HepG2 (cell line): ENCODE results near the gene TMEM178A. TPM values are rescaled to one million over a fixed set of nuclear protein-coding genes. Genes with fewer than 3 reads are reported as not detected.

ENCODE experiments used
- ATAC-seq: fragments of 200-7000 bp; cut with Tn5 transposase; 3 replicates; pipeline ENCODE4 v1.9.1; 2020; ENCODE audit warnings: mild to moderate bottlenecking, moderate library complexity
- BruUV-seq: library from RNA; stranded (reverse); fragments of 400-500 nt; replicated peaks from 2 replicates; lab custom pipeline; 2021; lab: Mats Ljungman, UMichigan
- CTCF ChIA-PET: fragments of 300-600 bp; formaldehyde crosslinking; extraction: SDS; loops from one replicate; lab custom pipeline; 2021; ENCODE audit warnings: low total read pairs, inconsistent platforms, low intra/inter-chr PET ratio; lab: Yijun Ruan, JAX
- POLR2A ChIA-PET: fragments of 350-600 bp; sonication (Branson Sonifier 250); formaldehyde crosslinking; loops from one replicate; lab custom pipeline; 2020; ENCODE audit warnings: antibody characterized with exemption, inconsistent platforms; lab: Yijun Ruan, JAX
- DNase-seq: peaks from one replicate; pipeline ENCODE4 v3.0.0-alpha.2; 2015; ENCODE audit warnings: low spot score
- FAIRE-seq: peaks from 3 replicates; lab custom pipeline; 2011; peaks lifted over from hg19 to GRCh38; lab: Jason Lieb, UNC
- H2AFZ ChIP-seq: one replicate; pipeline ENCODE4 v1.6.1; 2011; ENCODE audit warnings: low read length, inconsistent platforms
- H3K27ac ChIP-seq: fragments of 300-600 bp; 3 replicates; pipeline ENCODE4 v1.8.0; 2011; ENCODE audit warnings: mixed run types, mild to moderate bottlenecking, mixed read lengths, low read length, inconsistent platforms; ENCODE audit not compliant: insufficient read depth; ENCODE audit errors: extremely low read length
- H3K27me3 ChIP-seq, 2 experiments: fragments of 200-600 bp in 1 of 2; 2 replicates in 1 of 2; 3 replicates in 1 of 2; pipeline versions ENCODE4 v1.6.0 to v1.8.0; 2011; ENCODE audit warnings: low read length in 2 of 2, mild to moderate bottlenecking in 2 of 2, moderate library complexity in 2 of 2, inconsistent platforms in 1 of 2; ENCODE audit not compliant: insufficient read depth in 2 of 2, control insufficient read depth in 1 of 2
- H3K36me3 ChIP-seq, 2 experiments: fragments of 200-600 bp in 1 of 2; replicated peaks in 1 of 2; 2 replicates in 1 of 2; 3 replicates in 1 of 2; pipeline versions ENCODE4 v1.5.1 to v1.8.0; 2011; ENCODE audit warnings: low read length in 2 of 2, inconsistent platforms in 1 of 2; ENCODE audit not compliant: insufficient read depth in 2 of 2, control insufficient read depth in 1 of 2
- H3K4me1 ChIP-seq: 2 replicates; pipeline ENCODE4 v1.5.1; 2012; ENCODE audit warnings: low read length, inconsistent platforms; ENCODE audit not compliant: insufficient read depth
- H3K4me2 ChIP-seq: 2 replicates; pipeline ENCODE4 v1.6.0; 2011; ENCODE audit warnings: low read depth, low read length, inconsistent platforms
- H3K4me3 ChIP-seq, 3 experiments: fragments of 200-600 bp in 1 of 3; sonication (generic), shearing (Covaris generic) in 1 of 3; replicated peaks in 1 of 3; 2 replicates each; pipeline ENCODE4 v1.5.1; 2011 to 2016; ENCODE audit warnings: low read length in 3 of 3, inconsistent platforms in 2 of 3, low read depth in 2 of 3, mild to moderate bottlenecking in 2 of 3, control low read depth in 1 of 3, mixed read lengths in 1 of 3; ENCODE audit not compliant: insufficient read depth in 1 of 3
- H3K79me2 ChIP-seq: one replicate; pipeline ENCODE4 v1.6.1; 2011; ENCODE audit warnings: low read length, inconsistent platforms; ENCODE audit not compliant: insufficient read depth
- H3K9ac ChIP-seq: 2 replicates; pipeline ENCODE4 v1.6.0; 2011; ENCODE audit warnings: mild to moderate bottlenecking, low read depth, low read length, inconsistent platforms; ENCODE audit not compliant: insufficient read depth
- H3K9me3 ChIP-seq: 2 replicates; pipeline ENCODE4 v1.5.1; 2012; ENCODE audit warnings: mild to moderate bottlenecking, low read length
- H4K20me1 ChIP-seq: 2 replicates; pipeline ENCODE4 v1.6.0; 2011; ENCODE audit warnings: inconsistent platforms, mild to moderate bottlenecking, low read length, moderate library complexity; ENCODE audit not compliant: insufficient read depth
- ASH2L ChIP-seq: fragments of 300-600, 200-600 bp; sonication (generic); IDR thresholded peaks from 2 replicates; pipeline ENCODE4 v1.7.0; 2017; ENCODE audit warnings: low read depth, mild to moderate bottlenecking, moderate library complexity, mixed read lengths, low read length; ENCODE audit not compliant: insufficient read length
- E2F5 ChIP-seq: sonication (generic); formaldehyde crosslinking; conservative IDR thresholded peaks from 2 replicates; pipeline ENCODE4 v1.4.0; 2020; ENCODE audit warnings: missing genetic modification reagents
- ETS1 ChIP-seq: sonication (generic); formaldehyde crosslinking; IDR thresholded peaks from 2 replicates; pipeline ENCODE4 v1.4.0; 2020; ENCODE audit warnings: missing genetic modification reagents
- FOXP4 ChIP-seq: sonication (generic); formaldehyde crosslinking; IDR thresholded peaks from 2 replicates; pipeline ENCODE4 v1.4.0; 2020; ENCODE audit warnings: missing genetic modification reagents
- KDM3A ChIP-seq: IDR thresholded peaks from 2 replicates; pipeline ENCODE4 v1.6.1; 2018; ENCODE audit warnings: low read depth, missing compliant biosample characterization
- MAFK ChIP-seq, 2 experiments: IDR thresholded peaks in 1 of 2; conservative IDR thresholded peaks in 1 of 2; 2 replicates each; pipeline ENCODE4 v1.6.1; 2011; ENCODE audit warnings: improper control_type of control experiment in 2 of 2, low read length in 2 of 2
- SMAD9 ChIP-seq: sonication (generic); formaldehyde crosslinking; IDR thresholded peaks from 2 replicates; pipeline ENCODE4 v1.5.1; 2020; ENCODE audit warnings: mild to moderate bottlenecking, missing genetic modification reagents
- TRIM24 ChIP-seq: sonication (generic); formaldehyde crosslinking; IDR thresholded peaks from 2 replicates; pipeline ENCODE4 v1.8.0; 2022; ENCODE audit warnings: mild to moderate bottlenecking, missing genetic modification reagents
- U2AF2 ChIP-seq: fragments of 200-400 bp; formaldehyde crosslinking; IDR thresholded peaks from 2 replicates; pipeline ENCODE4 v1.6.1; 2017; ENCODE audit warnings: low read depth, mild to moderate bottlenecking, low read length
- ZNF331 ChIP-seq: sonication (generic); formaldehyde crosslinking; IDR thresholded peaks from 2 replicates; pipeline ENCODE4 v1.4.0; 2020; ENCODE audit warnings: missing genetic modification reagents
- WGBS: methylation state at CpG from one replicate; pipeline ENCODE4 v1.1.6; 2017; ENCODE audit warnings: low lambda C conversion rate; 5-methylcytosine and 5-hydroxymethylcytosine counted together
- in situ Hi-C: cut with HindIII; loops from 2 replicates; pipeline ENCODE4 v1.10.0; 2017; ENCODE audit warnings: low pct_unique_long_range_greater_than_20kb; ENCODE audit not compliant: extremely low pct_ligation_motif_present
- intact Hi-C: fragments of 100-400 bp; cut with micrococcal nuclease; formaldehyde crosslinking; loops from one replicate; pipeline ENCODE4 v1.10.0; 2022; ENCODE audit not compliant: unreplicated experiment
- polyA plus RNA-seq, 8 experiments: library from polyadenylated mRNA; depleted of rRNA in 3 of 8; stranded (reverse) in 7 of 8; unstranded in 1 of 8; fragments of >200 nt; fragmentation: Illumina TruSeq in 4 of 8; extraction: Trizol in 4 of 8; gene quantifications; 2 replicates each; pipeline versions ENCODE4 v1.2.1 to v1.2.3, GENCODE V29; 2011 to 2016; ENCODE audit warnings: low read depth in 4 of 8, missing spikeins in 1 of 8, mixed read lengths in 1 of 8; ENCODE audit not compliant: insufficient read depth in 1 of 8
- total RNA-seq, 5 experiments: library from RNA; depleted of rRNA; stranded (reverse); fragments of >200 nt; fragmentation: Illumina TruSeq; extraction: Trizol; gene quantifications; 2 replicates each; pipeline ENCODE4 v1.2.3, GENCODE V29; 2016; ENCODE audit warnings: low read depth in 1 of 5

TMEM178A gene
- total and polyA plus RNA-seq, 2 of the 13 experiments (the other 11 are each of a cell fraction or from before 2014, with no cell fraction given): 0.38 to 3.3 TPM

GRCh38 chr2:39735648-39736047 is 69.9 kb downstream of the TMEM178A start:
- in situ Hi-C loops (no loop called here), intact Hi-C loops (no loop called here)
- Histone ChIP-seq H2AFZ (no peak overlapping the region), H4K20me1 (no peaks in the 10 kb centered on the region), H3K9me3 (no peaks in the 10 kb centered on the region), H3K4me1 (no peaks in the 10 kb centered on the region), H3K4me2 (no peak overlapping the region), H3K4me3 (no peak overlapping the region), H3K9ac (no peak overlapping the region), H3K79me2 (no peaks in the 10 kb centered on the region), H3K27me3 (no peaks in the 10 kb centered on the region), H3K36me3 (peaks cover 21 to 59% of the 10 kb centered on the region in 2 experiments), H3K27ac (no peak overlapping the region)
- ChIA-PET CTCF (no interaction called here), POLR2A (no interaction called here)
- BruUV-seq: no TSS peak
- ATAC-seq: no peak
- FAIRE-seq: no peak
- TF ChIP-seq FOXP4 (CRISPR knock-in tag): no peak
- no peak for TF ChIP-seq ASH2L
- TF ChIP-seq U2AF2: no peak
- TF ChIP-seq SMAD9: no peak
- no peak for TF ChIP-seq KDM3A (CRISPR knock-in tag)
- no peak for TF ChIP-seq ETS1 (CRISPR knock-in tag)
- no peak for TF ChIP-seq TRIM24 (CRISPR knock-in tag)
- no peak for TF ChIP-seq ZNF331
- TF ChIP-seq MAFK (conservative IDR thresholded peaks at IDR 0.05 in 1 of 2, IDR thresholded peaks at IDR 0.05 in 1 of 2; ENCODE audit: low read length in 2 of 2): no peak
- no peak for TF ChIP-seq E2F5
- no peak for DNase-seq
- 100% methylated on average over 3 of the region's 3 CpGs for WGBS
